Natural killer cell (primary cell): ENCODE results near the gene ANKRD52. TPM values are rescaled to one million over a fixed set of nuclear protein-coding genes. Genes with fewer than 3 reads are reported as not detected.

ENCODE experiments used
- ATAC-seq, 3 donors: fragments of 150-1000 bp in 2 of 3; fragments of 200-7000 bp in 1 of 3; cut with Tn5 transposase; 1 replicate in 1 of 3; 2 replicates in 2 of 3; pipeline ENCODE4 v1.10.0; 2021; ENCODE audit warnings: mild to moderate bottlenecking in 2 of 3, moderate library complexity in 2 of 3
- DNase-seq, 2 donors: peaks; one replicate each; pipeline versions ENCODE4 v3.0.0 to v3.0.0-alpha.2; 2013 to 2021; ENCODE audit warnings: mixed read lengths in 1 of 2
- H3K27ac ChIP-seq: one replicate; pipeline ENCODE4 v1.5.1; 2013; ENCODE audit warnings: mild to moderate bottlenecking, low read length
- H3K27me3 ChIP-seq: one replicate; pipeline ENCODE4 v1.6.1; 2013; ENCODE audit warnings: low read length; ENCODE audit not compliant: control insufficient read depth, insufficient read depth
- H3K36me3 ChIP-seq: one replicate; pipeline ENCODE4 v1.6.1; 2013; ENCODE audit warnings: low read length; ENCODE audit not compliant: control insufficient read depth, insufficient read depth
- H3K4me1 ChIP-seq: one replicate; pipeline ENCODE4 v1.6.1; 2013; ENCODE audit warnings: low read length; ENCODE audit not compliant: control insufficient read depth, insufficient read depth
- H3K4me3 ChIP-seq: one replicate; pipeline ENCODE4 v1.5.1; 2013; ENCODE audit warnings: low read length
- H3K9me3 ChIP-seq: one replicate; pipeline ENCODE4 v1.6.1; 2013; ENCODE audit warnings: low read length; ENCODE audit not compliant: control insufficient read depth, insufficient read depth
- H3K27ac Mint-ChIP-seq, 2 donors: one replicate each; pipeline ENCODE4 v1.8.0; 2022; ENCODE audit warnings: mild to moderate bottlenecking in 2 of 2, mixed read lengths in 2 of 2, moderate library complexity in 1 of 2
- H3K27me3 Mint-ChIP-seq, 2 donors: one replicate each; pipeline ENCODE4 v1.8.0; 2022; ENCODE audit warnings: low read depth in 2 of 2, mixed read lengths in 2 of 2
- H3K36me3 Mint-ChIP-seq: one replicate; pipeline ENCODE4 v1.8.0; 2022; ENCODE audit warnings: mixed read lengths
- H3K4me1 Mint-ChIP-seq, 2 donors: one replicate each; pipeline ENCODE4 v1.8.0; 2022; ENCODE audit warnings: mixed read lengths in 2 of 2
- H3K4me3 Mint-ChIP-seq: one replicate; pipeline ENCODE4 v1.8.0; 2022; ENCODE audit warnings: mild to moderate bottlenecking, moderate library complexity, mixed read lengths
- H3K9me3 Mint-ChIP-seq, 2 donors: one replicate each; pipeline ENCODE4 v1.8.0; 2022; ENCODE audit warnings: mixed read lengths in 2 of 2
- CTCF ChIP-seq: fragments of 200-600 bp; IDR thresholded peaks from one replicate; pipeline ENCODE4 v1.8.0; 2022; ENCODE audit warnings: antibody characterized with exemption
- WGBS: methylation state at CpG from one replicate; pipeline ENCODE4 v1.1.7; 2013; ENCODE audit warnings: missing lambda C conversion rate; ENCODE audit not compliant: insufficient coverage; 5-methylcytosine and 5-hydroxymethylcytosine counted together
- intact Hi-C: fragments of 100-400 bp; cut with micrococcal nuclease; formaldehyde crosslinking; loops from one replicate; pipeline ENCODE4 v1.14.2; 2022
- total RNA-seq, 4 donors: library from RNA; stranded (reverse); fragments of 120-200 nt in 1 of 4; gene quantifications; one replicate each; pipeline versions ENCODE4 v1.2.3 to v1.2.4, GENCODE V29; 2013 to 2022

The ANKRD52 gene
- total RNA-seq, 3 donors from 2014 or later (not counting 1 experiment from before 2014, with no cell fraction given) = 34.1 to 52.2 (median 51.4) TPM

GRCh38 chr12:56222531-56222895 lies 35.7 kb downstream of the ANKRD52 start:
- Histone ChIP-seq H3K36me3 (peaks cover 2% of the 10 kb centered on the region), H3K4me3 (peak overlapping the region; percentile 100), H3K4me1 (peaks cover 47% of the 10 kb centered on the region), H3K27ac (peak overlapping the region; percentile 98), H3K27me3 (no peaks in the 10 kb centered on the region), H3K9me3 (no peaks in the 10 kb centered on the region)
- Mint-ChIP-seq H3K27me3 (no peaks in the 10 kb centered on the region), H3K36me3 (no peaks in the 10 kb centered on the region), H3K4me1 (peaks cover 48 to 53% of the 10 kb centered on the region in 2 donors), H3K9me3 (no peaks in the 10 kb centered on the region), H3K27ac (peak overlapping the region; percentile 100), H3K4me3 (peak overlapping the region; percentile 98)
- ATAC-seq (no peak), DNase-seq (no peak)
- no peak for TF ChIP-seq CTCF
- WGBS = 12% methylated on average over 3 of the region's 4 CpGs
- intact Hi-C loops = loop anchor here (1.0 to 10.0 kb wide), 5 partner anchors 29 to 250 kb away; partner anchors contain the start of genes ANKRD52, RAB5B, RPS26 and ZC3H10

GRCh38 chr12:56221757-56222530 lies 36.2 kb downstream of the ANKRD52 start, which contains the start of gene RNF41:
Gene RNF41, minus strand, starts transcription at chr12:56221922. Its CDS starts 7,875 bp downstream, at chr12:56214047.
- peak; percentile 93 to 97 for DNase-seq
- peak within 1 kb of the TSS; percentile 100 for H3K4me3 ChIP-seq
- no peaks in the 10 kb centered on the region for H3K27me3 ChIP-seq
- H3K4me1 ChIP-seq = peaks cover 47% of the 10 kb centered on the region
- H3K27ac Mint-ChIP-seq = peak within 1 kb of the TSS; percentile 100
- intact Hi-C loops = loop anchor here (1.0 to 10.0 kb wide), 5 partner anchors 29 to 250 kb away; partner anchors contain the start of genes ANKRD52, RAB5B, RPS26 and ZC3H10
- H3K4me3 Mint-ChIP-seq = peak within 1 kb of the TSS; percentile 98
- peaks cover 48 to 53% of the 10 kb centered on the region in 2 donors for H3K4me1 Mint-ChIP-seq
- no peaks in the 10 kb centered on the region for H3K27me3 Mint-ChIP-seq
- under 1% methylated on average over 42 of the region's 42 CpGs for WGBS
- peak; percentile 86 to 96 (median 87) for ATAC-seq
- H3K9me3 Mint-ChIP-seq = no peaks in the 10 kb centered on the region
- no peak for TF ChIP-seq CTCF
- H3K36me3 Mint-ChIP-seq = no peaks in the 10 kb centered on the region
- H3K36me3 ChIP-seq = no peaks in the 10 kb centered on the region
- H3K27ac ChIP-seq = peak within 1 kb of the TSS; percentile 98
- H3K9me3 ChIP-seq = no peaks in the 10 kb centered on the region

GRCh38 chr12:56221232-56221756 lies 36.9 kb downstream of the ANKRD52 start:
- Mint-ChIP-seq H3K9me3 (no peaks in the 10 kb centered on the region), H3K4me1 (peaks cover 48 to 52% of the 10 kb centered on the region in 2 donors), H3K27ac (peak overlapping the region; percentile 100), H3K36me3 (no peaks in the 10 kb centered on the region), H3K4me3 (peak overlapping the region; percentile 98), H3K27me3 (no peaks in the 10 kb centered on the region)
- TF ChIP-seq CTCF = no peak
- DNase-seq (no peak), ATAC-seq (peak; percentile 19 to 42 (median 38))
- Histone ChIP-seq H3K27me3 (no peaks in the 10 kb centered on the region), H3K4me3 (peak overlapping the region; percentile 100), H3K9me3 (no peaks in the 10 kb centered on the region), H3K27ac (peak overlapping the region; percentile 98), H3K4me1 (peaks cover 47% of the 10 kb centered on the region), H3K36me3 (peaks cover 2% of the 10 kb centered on the region)
- intact Hi-C loops = loop anchor here (5.0 to 10.0 kb wide), 3 partner anchors 36 to 249 kb away; partner anchors contain the start of genes ANKRD52, RAB5B and RPS26
- under 1% methylated on average over 21 of the region's 21 CpGs for WGBS
